NCI-H2196 treated with DMSO at 0.1 percent for 48 hours (cell line): ENCODE data around the gene TRAIP.
"Not testable (repeated sequence)": the region's sequence is repeated elsewhere in the genome, so short reads cannot be mapped to it uniquely, and the experiment has no call there.

ENCODE experiments used
- DNase-seq: peaks from one replicate; lab custom pipeline; 2025; ENCODE audit not compliant: unreplicated experiment; lab: John Stamatoyannopoulos, UW

The TRAIP gene

DNA sequence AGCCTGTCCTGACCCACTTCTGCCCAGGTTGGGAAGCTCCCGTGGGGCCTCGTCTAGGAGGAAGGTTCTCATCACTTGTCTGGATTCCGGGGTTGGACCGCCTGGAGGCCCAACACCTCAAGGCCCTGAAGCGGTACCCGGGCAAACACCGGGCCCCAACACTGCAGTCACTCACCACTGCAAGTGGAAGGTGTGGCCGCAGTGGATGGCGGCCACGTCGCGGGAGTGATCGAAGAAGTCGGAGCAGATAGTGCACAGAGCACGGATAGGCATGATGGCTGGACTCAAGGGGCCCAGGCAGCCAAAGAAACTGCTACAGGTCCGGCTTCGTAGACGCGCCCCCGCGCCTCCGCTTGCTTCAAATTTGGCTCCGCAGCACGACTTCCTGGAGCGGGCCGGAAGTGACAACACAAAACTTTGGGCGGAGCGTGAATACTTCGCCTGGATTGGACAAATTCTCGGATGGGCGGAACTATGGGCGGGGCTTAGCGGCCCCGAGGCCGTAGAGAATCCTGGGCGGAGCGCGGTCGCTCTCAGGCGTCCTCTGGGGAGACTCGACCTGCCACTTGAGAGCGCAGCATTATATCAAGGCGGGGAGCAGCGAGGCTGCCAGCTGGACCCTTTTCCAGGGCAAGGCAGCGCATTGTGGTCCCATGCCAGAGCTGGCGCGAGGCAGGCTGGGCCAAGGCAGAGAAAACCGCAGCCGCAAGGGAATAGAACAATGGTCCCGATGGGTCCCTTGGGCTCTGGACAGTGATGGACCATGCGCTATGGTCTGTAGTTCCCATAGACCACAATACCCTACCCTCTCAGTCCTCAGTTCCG is at the start of gene TRAIP:
Gene TRAIP, minus strand, starts transcription at position 384 of the 825 bp plus-strand sequence. Its CDS starts 111 bp downstream, at position 273.
- DNase-seq = peak; percentile 64

GRCh38 chr3:49904448-49904847 is 48.1 kb upstream of the TRAIP start:
- DNase-seq = not testable (repeated sequence)

- peak; percentile 87 for DNase-seq
These were observed 47.4 kb upstream of the TRAIP start, which contains the start of gene MST1R for GRCh38 chr3:49903451-49904424. Gene MST1R, minus strand, starts transcription at chr3:49903873. Its CDS starts 264 bp downstream, at chr3:49903609.

- no peak for DNase-seq
These were observed 46.4 kb upstream of the TRAIP start for GRCh38 chr3:49902511-49903345.

- no peak for DNase-seq
These were observed 45.3 kb upstream of the TRAIP start for GRCh38 chr3:49901366-49902339.

DNA sequence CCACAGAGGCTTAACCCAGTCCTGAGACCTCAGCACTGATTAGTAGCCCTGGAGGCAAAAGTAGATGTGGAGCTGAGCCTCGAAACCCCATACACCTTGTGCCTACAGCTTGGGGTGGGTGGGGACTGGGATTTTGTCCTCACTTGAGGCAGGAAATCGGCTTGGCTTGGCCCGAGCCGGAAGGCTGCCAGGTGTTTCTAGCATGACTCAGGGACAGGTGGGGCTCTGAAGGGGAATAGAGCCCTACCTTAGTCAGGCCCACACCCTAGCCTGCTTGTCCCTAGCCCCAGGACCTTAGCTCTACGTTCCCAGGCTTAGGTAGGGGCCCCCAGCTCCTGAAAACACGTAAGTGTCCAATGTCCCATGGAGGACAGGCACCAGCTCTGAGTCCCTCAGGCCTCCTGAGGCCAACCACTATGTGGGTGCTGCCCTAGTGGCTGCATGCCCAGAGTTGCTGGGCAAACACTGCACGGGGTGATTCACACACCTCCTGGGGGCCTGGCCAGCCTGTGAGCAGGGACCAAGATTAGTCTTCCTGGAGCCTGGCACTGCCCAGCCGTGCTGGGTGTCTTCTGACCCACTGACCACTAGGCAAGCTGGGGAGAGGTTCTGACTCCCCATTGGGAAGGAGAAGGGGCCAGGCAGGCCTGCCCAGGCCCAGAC is 44.3 kb upstream of the TRAIP start:
- DNase-seq = peak; percentile 38

- DNase-seq = no peak
These were observed 43.5 kb upstream of the TRAIP start for GRCh38 chr3:49899815-49900214.

DNA sequence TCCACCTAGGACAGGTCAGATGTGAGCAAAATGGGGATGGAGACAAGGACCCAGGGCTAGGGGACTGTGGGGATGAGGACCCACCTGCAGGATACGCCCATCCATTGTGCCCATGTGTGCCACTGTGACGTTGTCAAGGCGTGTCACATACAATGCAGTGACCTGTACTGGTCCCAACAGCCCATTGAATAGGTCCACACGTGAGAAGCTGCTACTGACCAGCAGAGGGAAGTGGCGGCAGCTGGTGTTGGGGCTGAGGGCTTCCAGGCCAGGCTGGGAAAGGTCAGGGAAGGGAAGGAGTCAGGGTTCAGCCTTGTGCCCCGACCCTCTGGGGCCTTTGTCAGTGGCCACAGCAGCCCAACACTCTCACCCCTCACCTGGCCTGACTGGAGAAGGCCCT is 42.6 kb upstream of the TRAIP start:
- no peak for DNase-seq

GRCh38 chr3:49896345-49896744 is 40.0 kb upstream of the TRAIP start:
- no peak for DNase-seq

GRCh38 chr3:49895791-49896190 is 39.4 kb upstream of the TRAIP start:
- DNase-seq = no peak

DNA sequence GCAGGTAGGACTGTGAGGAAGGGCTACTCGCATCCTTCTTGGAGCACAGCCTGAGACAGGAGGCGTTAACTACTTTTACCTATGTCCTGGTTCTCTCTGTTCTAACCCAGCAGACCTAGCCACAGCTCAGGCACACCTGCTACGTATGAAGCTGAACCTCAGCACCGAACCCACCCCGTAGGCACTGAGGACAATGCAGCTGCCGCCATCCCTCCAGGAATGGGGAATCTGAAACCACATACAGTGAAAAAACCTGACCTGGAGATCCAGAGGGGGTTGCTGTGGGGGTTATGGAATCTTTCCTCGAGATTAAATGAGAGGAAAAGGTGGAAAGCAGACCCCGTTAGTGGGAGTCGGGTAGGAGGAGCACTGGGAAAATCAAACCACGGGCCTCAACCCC is 32.9 kb upstream of the TRAIP start:
- DNase-seq = no peak

DNA sequence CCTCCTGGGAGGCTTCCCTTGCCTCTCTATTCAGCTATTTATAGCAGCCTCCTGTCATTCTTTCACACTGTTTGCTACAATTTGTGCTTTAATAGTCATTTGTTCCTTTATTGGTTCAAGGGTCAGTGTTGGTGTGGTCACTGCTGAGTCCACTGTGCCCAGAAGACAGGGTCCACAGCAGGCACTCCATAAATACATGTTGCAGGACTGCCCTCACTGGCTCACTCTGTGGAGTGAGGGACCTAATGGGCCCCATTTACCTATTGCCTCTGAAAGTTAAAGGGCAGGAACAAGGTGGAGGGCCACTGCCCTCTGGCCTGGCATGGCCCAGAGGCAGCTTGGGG is 30.5 kb upstream of the TRAIP start:
- DNase-seq = no peak

- no peak for DNase-seq
These were observed 27.6 kb upstream of the TRAIP start for GRCh38 chr3:49883998-49884397.

- DNase-seq = no peak
These were observed 25.8 kb upstream of the TRAIP start for GRCh38 chr3:49882166-49882565.

GRCh38 chr3:49880581-49881315 is 24.4 kb upstream of the TRAIP start:
- no peak for DNase-seq

DNA sequence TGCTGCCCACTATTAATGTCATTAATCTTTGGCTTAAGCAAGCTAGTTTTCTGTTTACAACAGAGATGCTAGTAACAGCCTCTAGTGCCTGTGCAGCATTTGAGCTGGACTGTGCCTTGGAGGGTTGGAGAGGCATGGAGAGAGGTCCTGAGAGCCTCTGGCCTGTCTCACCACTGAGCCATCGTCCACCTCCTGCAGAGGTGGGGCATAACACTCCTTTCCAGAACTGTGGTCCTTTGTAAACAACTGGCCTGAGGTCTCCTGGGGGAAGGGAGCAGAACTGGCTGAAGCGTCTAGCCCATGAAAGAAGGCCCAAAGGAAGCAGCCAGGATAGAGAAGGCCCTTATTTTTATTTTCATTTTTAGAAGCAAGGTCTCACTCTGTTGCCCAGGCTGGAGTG is 23.4 kb upstream of the TRAIP start:
- no peak for DNase-seq

DNA sequence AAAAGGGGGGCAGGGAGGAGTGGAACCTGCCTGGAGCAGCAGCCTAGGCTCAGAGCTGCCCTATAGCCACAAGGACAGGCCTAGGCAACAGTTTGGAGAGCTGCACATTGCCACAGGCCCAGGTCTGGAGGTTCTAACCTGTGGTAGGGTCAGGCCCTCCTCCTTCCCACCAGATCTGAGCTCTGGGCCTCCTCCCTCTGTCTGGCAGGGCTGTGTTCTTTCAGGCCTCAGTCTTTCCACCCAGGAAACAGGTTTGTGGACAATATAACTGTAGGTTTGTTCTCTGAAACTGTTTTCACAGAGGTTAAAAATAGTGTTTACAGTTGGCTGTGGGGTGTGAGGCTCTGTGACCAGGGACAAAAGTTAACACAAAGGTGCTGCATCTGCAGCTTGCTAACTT is 22.3 kb upstream of the TRAIP start:
- no peak for DNase-seq

- no peak for DNase-seq
These were observed 21.4 kb upstream of the TRAIP start for GRCh38 chr3:49877716-49878115.

DNA sequence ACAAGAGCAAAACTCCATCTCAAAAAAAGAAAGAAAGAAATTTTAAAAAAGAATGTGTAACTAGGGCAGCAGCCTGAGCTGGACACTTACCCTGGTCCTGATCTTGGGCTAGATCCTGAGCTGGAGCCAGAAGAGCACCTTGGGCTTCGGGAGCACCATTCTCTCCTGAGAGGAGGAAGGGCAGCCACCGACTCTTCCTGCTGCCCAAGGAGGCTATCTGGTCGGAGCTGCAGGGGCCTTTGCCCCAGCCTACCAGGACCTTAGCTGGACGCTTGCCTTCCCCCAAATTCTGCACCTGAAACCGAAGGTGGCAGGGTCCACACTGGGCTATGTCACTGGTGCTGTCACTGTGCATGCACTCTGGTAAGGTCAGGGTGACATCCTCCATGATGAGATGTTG is 20.2 kb upstream of the TRAIP start:
- no peak for DNase-seq
